Peyer's patch (tissue), 4 donors: Measurements from ENCODE around the gene SPNS3. TPM values are rescaled to one million over a fixed set of nuclear protein-coding genes. Genes with fewer than 3 reads are reported as not detected.
A peak's percentile ranks its signal among the peaks of the same experiment; 100 is the strongest.

Experiments
- DNase-seq, 3 donors: peaks; one replicate each; pipeline ENCODE4 v3.0.0-alpha.2; 2017 to 2019
- H3K27ac ChIP-seq, 4 donors: fragments of 200-600 bp; sonication (generic); one replicate each; pipeline ENCODE4 v1.5.1; 2016 to 2019
- H3K27me3 ChIP-seq, 2 donors: fragments of 200-600 bp; sonication (generic); one replicate each; pipeline ENCODE4 v1.5.1; 2019
- H3K36me3 ChIP-seq, 3 donors: fragments of 200-600 bp; sonication (generic); one replicate each; pipeline ENCODE4 v1.5.1; 2016 to 2019
- H3K4me1 ChIP-seq, 4 donors: fragments of 200-600 bp; sonication (generic); one replicate each; pipeline ENCODE4 v1.5.1; 2016 to 2019
- H3K4me3 ChIP-seq, 4 donors: fragments of 200-600 bp; sonication (generic); 1 replicate in 3 of 4; 2 replicates in 1 of 4; pipeline ENCODE4 v1.5.1; 2016 to 2019; ENCODE audit warnings: mild to moderate bottlenecking in 1 of 4
- H3K9me3 ChIP-seq, 4 donors: fragments of 200-600 bp; sonication (generic); one replicate each; pipeline ENCODE4 v1.5.1; 2016 to 2019; ENCODE audit warnings: mild to moderate bottlenecking in 1 of 4
- POLR2A ChIP-seq, 2 donors: fragments of 450-650 bp; IDR thresholded peaks; one replicate each; pipeline ENCODE4 v1.5.1; 2017; ENCODE audit warnings: antibody characterized with exemption in 2 of 2, mild to moderate bottlenecking in 2 of 2, moderate library complexity in 2 of 2
- total RNA-seq, 4 donors: library from RNA; depleted of rRNA; stranded (reverse); fragments of >200 nt; gene quantifications; one replicate each; pipeline ENCODE4 v1.1.0, GENCODE V29; 2016
- TF ChIP-seq, protein P1 (sequence below), 6 experiments: fragments of 450-650 bp in 4 of 6; fragments of 200-600 bp in 2 of 6; sonication (generic) in 1 of 6; IDR thresholded peaks; one replicate each; pipeline ENCODE4 v1.5.1; 2017 to 2019; ENCODE audit warnings: antibody characterized with exemption in 6 of 6, mild to moderate bottlenecking in 3 of 6, moderate library complexity in 1 of 6

The SPNS3 gene
- total RNA-seq, 4 donors from 2014 or later = 1.1 to 2.0 TPM; not detected in 2

DNA sequence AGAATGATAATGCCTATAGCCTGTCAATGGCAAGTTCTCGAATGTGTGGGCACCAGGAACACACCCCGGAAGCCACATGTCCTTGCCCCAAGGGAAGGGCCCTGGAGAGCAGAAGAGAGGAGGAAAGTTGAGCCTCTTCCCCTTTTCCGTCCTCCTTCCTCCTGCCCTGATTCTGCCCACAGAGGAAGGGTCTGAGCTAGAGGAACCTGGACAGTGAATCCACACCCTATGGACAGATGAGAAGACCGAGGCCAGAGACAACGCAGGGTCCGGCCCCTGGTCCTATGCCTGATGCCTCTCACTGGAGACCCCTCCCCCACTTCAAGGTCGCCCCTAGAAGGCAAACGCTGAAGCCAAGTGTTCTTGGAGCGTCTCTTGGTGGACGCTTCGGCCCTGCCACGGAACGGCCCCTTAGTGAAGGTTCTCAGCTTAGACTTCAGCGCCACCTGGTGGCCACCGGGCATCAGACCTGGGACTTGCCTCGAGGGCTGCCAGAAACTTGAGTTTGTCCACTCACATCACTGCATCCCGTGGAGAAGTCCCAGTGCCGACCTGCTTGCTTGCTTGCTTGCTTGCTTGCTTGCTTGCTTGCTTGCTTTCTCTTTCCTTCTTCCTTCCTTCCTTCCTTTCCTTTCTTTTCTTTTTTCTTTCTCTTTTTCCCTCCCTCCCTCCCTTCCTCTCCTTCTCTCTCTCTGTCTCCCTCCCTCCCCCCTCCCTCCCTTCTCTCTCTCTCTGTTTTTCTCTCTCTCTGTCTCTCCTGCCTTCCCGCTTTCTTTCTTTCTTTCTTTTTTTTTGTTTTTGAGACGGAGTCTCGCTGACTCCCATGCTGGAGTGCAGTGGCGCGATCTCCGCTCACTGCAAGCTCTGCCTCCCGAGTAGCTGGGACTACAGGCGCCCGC lies 20.6 kb upstream of the SPNS3 start:
- peak overlapping the region in 1 of 4 donors; percentile 25 for H3K4me3 ChIP-seq
- no peaks in the 10 kb centered on the region for H3K36me3 ChIP-seq
- H3K27me3 ChIP-seq = no peaks in the 10 kb centered on the region
- H3K27ac ChIP-seq = peak overlapping the region in 1 of 4 donors; percentile 11
- TF ChIP-seq POLR2A (IDR thresholded peaks at IDR 0.05) = no peak
- TF ChIP-seq, protein P1, sequence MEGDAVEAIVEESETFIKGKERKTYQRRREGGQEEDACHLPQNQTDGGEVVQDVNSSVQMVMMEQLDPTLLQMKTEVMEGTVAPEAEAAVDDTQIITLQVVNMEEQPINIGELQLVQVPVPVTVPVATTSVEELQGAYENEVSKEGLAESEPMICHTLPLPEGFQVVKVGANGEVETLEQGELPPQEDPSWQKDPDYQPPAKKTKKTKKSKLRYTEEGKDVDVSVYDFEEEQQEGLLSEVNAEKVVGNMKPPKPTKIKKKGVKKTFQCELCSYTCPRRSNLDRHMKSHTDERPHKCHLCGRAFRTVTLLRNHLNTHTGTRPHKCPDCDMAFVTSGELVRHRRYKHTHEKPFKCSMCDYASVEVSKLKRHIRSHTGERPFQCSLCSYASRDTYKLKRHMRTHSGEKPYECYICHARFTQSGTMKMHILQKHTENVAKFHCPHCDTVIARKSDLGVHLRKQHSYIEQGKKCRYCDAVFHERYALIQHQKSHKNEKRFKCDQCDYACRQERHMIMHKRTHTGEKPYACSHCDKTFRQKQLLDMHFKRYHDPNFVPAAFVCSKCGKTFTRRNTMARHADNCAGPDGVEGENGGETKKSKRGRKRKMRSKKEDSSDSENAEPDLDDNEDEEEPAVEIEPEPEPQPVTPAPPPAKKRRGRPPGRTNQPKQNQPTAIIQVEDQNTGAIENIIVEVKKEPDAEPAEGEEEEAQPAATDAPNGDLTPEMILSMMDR (IDR thresholded peaks at IDR 0.05) = peak; percentile 91 to 97 (median 93)
- peak; percentile 90 to 97 (median 92) for DNase-seq
- H3K9me3 ChIP-seq = no peaks in the 10 kb centered on the region
- H3K4me1 ChIP-seq = no peaks in the 10 kb centered on the region

DNA sequence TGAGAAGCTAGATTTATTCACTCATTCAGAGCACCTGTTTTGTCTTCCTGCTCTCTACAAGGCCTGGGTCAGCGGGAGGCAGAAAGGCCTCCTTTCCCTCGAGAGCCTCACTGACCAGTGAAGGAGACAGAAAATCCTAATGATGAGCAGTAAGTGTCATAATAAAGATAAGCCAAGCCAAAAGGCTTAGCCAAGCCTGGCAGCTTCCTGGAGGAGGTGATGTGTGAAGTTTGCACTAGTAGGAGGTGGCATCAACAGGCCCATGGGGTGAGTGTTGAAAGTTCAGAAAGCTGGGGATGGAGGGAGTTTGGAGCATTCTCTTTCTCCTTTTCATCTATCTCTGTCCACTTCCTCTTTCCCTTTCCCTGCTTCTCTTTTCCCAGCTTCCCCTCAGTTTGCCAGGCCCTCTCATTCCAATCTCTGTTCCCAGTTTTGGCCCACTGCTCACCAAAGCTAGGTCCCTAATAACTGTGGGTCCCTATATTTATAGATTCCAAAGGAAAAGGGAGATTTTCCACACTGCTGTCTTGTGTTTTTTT lies 16.5 kb upstream of the SPNS3 start:
- Histone ChIP-seq H3K27me3 (no peaks in the 10 kb centered on the region), H3K36me3 (no peaks in the 10 kb centered on the region), H3K4me3 (no peak overlapping the region), H3K4me1 (no peaks in the 10 kb centered on the region), H3K9me3 (no peaks in the 10 kb centered on the region), H3K27ac (no peak overlapping the region)
- no peak for DNase-seq
- TF ChIP-seq, protein P1 (IDR thresholded peaks at IDR 0.05) = no peak
- TF ChIP-seq POLR2A (IDR thresholded peaks at IDR 0.05) = no peak

DNA sequence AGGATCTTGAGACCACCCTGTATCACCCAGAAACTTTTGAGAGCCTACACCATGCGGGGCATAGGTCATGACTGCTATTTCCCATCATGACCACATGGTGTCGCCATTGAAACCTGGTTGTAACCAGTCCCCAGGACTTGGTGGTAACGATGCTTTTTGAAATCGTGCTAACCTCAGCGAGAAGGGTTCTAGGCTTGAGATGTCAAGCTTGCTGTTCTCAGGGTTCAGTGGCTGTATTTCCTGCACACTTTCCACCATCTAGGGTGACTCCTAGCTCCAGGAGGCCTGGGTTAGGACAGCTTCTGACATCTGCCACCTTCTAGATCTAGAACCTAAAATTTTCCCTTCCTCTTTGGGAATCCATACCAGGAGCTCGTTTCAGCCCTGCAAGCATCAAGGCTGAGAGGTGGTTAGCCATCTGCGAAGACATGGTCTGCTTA lies 13.0 kb upstream of the SPNS3 start:
- Histone ChIP-seq H3K9me3 (no peaks in the 10 kb centered on the region), H3K4me1 (no peaks in the 10 kb centered on the region), H3K27ac (no peak overlapping the region), H3K36me3 (no peaks in the 10 kb centered on the region), H3K27me3 (no peaks in the 10 kb centered on the region), H3K4me3 (no peak overlapping the region)
- DNase-seq = peak in 2 of 3 donors; percentile 45 to 81
- TF ChIP-seq, protein P1 (IDR thresholded peaks at IDR 0.05) = peak; percentile 75 to 92 (median 86)
- TF ChIP-seq POLR2A (IDR thresholded peaks at IDR 0.05) = no peak

DNA sequence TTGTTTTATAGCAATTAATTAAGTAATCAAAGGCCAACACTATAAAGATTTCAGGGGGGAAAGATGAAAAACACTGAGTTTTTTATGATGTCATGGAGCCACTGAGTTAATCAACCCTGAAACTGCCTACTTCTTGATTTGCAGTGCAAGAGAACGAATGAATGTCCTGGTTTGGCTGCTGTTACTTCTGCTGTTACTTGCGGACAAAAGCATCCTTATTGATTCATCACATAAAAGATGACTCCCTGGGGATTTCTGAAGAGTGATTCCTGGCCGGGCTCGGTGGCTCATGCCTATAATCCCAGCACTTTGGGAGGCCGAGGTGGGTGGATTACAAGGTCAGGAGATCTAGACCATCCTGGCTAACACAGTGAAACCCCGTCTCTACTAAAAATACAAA lies 10.9 kb upstream of the SPNS3 start:
- no peak for TF ChIP-seq POLR2A (IDR thresholded peaks at IDR 0.05)
- TF ChIP-seq, protein P1 (IDR thresholded peaks at IDR 0.05) = no peak
- no peaks in the 10 kb centered on the region for H3K27me3 ChIP-seq
- H3K36me3 ChIP-seq = no peaks in the 10 kb centered on the region
- H3K4me3 ChIP-seq = no peak overlapping the region
- no peak overlapping the region for H3K27ac ChIP-seq
- no peaks in the 10 kb centered on the region for H3K9me3 ChIP-seq
- no peaks in the 10 kb centered on the region for H3K4me1 ChIP-seq
- DNase-seq = no peak

DNA sequence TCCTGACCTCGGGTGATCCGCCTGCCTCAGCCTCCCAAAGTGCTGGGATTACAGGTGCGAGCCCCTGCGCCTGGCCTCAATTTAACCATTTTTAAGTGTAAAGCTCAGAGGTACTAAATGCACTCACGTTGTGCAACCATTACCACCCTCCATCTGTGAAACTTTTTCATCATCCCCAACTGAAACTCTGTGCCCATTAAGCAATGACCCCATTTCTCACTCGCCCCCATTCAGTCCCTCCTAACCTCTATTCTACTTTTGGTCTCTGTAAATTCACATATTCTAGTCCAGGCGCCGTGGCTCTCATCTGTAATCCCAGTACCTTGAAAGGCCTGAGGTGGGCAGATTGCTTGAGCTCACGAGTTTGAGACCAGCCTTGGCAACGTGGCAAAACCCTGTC lies 8.3 kb upstream of the SPNS3 start:
- Histone ChIP-seq H3K4me3 (no peak overlapping the region), H3K9me3 (no peaks in the 10 kb centered on the region)
- TF ChIP-seq POLR2A (IDR thresholded peaks at IDR 0.05) = no peak
- TF ChIP-seq, protein P1 (IDR thresholded peaks at IDR 0.05) = no peak

More for the DNA sequence above, 8.3 kb upstream of the SPNS3 start:
- Histone ChIP-seq H3K36me3 (no peaks in the 10 kb centered on the region), H3K27me3 (no peaks in the 10 kb centered on the region), H3K27ac (no peak overlapping the region), H3K4me1 (no peaks in the 10 kb centered on the region)
- no peak for DNase-seq
